AG20443 (cell line): ENCODE results near the gene SLCO2A1.

Experiments used
- DNase-seq: peaks from one replicate; pipeline ENCODE4 v3.0.0; 2012; ENCODE audit warnings: low spot score, mixed read lengths

The SLCO2A1 gene

GRCh38 chr3:133899311-133899710 lies 130.4 kb downstream of the SLCO2A1 start:
- DNase-seq, result no peak

GRCh38 chr3:133897547-133897946 lies 132.2 kb downstream of the SLCO2A1 start:
- DNase-seq, result no peak

- peak; percentile 42 for DNase-seq
These were observed 133.5 kb downstream of the SLCO2A1 start for GRCh38 chr3:133896002-133896761.

GRCh38 chr3:133895208-133896001 lies 134.3 kb downstream of the SLCO2A1 start, which contains the start of gene RAB6B:
TSS of gene RAB6B (minus strand) at chr3:133895882. CDS start at chr3:133895466, 416 bp downstream.
- peak; percentile 94 for DNase-seq

DNA sequence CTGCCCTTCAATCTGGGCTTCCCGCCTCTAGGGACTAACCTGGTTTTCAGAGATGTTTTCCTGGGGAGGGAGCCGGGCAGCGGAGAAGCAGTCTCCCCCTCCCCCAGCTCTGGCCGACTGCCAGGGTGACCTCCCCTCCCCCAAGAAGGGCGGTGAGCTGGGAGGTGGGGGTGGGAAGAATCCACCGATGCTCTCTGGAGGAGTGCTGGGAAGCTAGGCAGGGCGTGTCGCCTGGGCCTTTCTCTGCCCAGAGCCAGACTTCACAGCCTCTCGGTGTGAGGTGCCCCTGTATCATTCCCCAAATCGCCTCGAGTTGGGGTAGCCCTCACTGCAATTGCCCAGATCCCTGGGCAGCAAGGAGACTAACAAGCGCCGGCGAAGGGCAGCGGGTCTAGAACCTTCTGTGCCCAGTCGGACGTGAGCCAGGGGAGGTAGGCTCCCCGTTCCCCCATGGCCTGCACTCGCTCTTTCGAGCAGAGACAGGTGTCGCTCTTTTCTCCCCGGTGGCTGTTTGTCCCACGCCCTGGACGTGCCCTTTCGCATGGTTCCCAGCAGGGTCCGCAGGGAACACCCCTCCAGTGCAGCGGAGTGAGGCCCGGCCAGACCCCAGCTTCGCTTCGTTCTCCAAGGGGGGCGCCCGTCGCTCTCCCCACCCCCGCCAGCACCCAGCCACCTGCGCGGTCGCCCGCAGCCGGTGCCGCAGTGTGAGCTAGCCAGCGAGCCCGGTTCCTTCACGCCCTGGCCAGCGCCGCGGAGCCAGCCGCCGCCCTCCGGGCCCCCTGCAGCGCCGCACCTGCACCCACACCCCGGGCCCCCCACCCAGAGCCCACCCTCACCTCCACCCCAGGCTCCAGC lies 135.1 kb downstream of the SLCO2A1 start:
- DNase-seq, result no peak

DNA sequence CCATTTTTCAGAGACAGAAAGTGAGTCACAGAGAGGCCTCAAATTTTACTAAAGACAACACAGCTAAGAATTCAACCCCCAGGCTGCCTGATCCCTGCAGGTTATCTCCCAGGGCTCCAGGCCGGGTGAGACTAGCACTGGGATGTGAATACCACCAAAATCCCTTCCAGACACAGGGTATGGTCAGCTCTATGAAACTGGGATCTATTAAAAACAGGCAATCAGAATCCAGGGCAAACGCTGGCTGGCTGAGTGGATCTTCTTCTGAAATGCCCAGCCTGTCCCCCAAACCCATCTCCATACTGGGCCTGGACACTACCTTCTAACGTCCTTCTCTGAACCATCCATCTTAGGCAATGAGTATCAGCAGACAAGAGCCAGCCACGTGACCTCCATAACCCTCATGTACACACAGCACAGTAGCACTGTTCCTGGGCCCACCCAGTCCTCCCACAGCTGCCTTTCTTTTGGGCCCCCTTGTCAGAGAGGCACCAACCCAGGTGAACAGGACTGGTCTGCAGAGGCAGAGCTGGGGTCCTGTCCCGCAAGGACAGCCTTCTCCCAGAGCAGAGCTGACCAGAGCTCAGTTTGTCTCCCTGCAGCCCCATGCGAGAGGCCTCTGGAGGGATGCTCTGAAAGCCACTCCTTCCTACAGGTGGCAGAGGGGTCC lies 135.9 kb downstream of the SLCO2A1 start:
- no peak for DNase-seq

GRCh38 chr3:133892541-133893231 lies 137.0 kb downstream of the SLCO2A1 start:
- no peak for DNase-seq

- peak; percentile 6 for DNase-seq
These were observed 137.9 kb downstream of the SLCO2A1 start for GRCh38 chr3:133891662-133892378.

GRCh38 chr3:133890972-133891644 lies 138.6 kb downstream of the SLCO2A1 start:
- peak; percentile 2 for DNase-seq

DNA sequence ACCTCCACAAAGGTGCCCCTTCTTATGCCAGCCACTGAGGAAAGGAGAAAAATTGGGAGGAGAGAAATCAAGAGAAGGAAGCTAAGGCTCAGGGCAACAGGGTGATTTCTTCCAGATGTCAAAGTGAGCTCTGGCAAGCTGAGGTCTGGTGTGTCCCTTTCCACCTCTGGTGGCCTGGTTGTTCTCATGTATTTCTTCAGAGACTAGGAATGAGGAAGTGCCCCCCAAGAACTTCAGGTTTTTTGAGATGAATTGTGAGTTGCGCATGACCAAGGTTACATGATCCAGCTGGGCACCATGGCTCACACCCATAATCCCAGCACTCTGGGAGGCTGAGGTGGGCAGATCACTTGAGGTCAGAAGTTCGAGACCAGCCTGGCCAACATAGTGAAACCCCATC lies 139.7 kb downstream of the SLCO2A1 start:
- no peak for DNase-seq

GRCh38 chr3:133888726-133889340 lies 140.9 kb downstream of the SLCO2A1 start:
- DNase-seq, result peak; percentile 5

DNA sequence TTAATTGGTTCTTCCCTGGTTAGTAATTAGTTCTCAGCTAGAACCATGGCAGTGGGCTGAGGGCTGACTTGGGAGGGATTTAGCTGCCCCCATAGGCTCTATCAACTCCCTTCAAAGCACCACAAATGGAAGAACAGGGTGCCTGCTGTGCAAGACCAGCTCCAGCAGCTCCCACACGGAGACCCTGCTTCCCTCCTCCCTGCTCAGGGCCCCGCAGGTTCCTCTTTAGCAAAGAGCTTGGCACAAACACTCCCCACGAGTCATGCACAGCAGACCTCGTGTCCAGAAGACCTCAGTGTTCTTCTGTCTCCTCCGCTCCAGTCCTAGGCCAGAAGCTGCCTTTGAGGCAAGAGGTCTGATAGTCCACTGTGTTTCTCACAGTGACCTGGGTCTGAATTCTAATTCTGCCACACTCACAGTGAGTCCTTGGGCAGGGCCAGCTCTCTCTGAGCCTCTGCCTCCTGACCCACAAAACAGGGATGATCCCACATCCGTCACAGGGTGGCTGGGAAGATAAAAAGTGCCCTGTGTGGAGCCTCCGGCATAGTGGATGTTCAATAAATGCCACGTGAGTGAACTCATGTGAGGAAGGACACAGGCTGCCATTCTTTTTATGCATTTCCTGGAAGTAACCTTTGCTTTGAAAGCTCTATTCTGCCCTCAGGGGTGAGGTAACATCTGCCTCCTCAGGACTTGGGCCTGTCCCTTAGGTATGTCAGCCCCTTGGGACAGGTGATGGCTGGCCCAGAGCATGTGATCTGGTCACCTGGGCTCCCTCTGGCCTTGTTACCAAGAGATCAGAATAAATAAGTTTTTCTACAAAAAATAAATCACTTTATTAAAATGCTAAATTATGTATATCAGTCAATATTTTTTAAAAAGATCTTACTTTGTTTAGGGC lies 141.7 kb downstream of the SLCO2A1 start:
- peak; percentile 13 for DNase-seq

DNA sequence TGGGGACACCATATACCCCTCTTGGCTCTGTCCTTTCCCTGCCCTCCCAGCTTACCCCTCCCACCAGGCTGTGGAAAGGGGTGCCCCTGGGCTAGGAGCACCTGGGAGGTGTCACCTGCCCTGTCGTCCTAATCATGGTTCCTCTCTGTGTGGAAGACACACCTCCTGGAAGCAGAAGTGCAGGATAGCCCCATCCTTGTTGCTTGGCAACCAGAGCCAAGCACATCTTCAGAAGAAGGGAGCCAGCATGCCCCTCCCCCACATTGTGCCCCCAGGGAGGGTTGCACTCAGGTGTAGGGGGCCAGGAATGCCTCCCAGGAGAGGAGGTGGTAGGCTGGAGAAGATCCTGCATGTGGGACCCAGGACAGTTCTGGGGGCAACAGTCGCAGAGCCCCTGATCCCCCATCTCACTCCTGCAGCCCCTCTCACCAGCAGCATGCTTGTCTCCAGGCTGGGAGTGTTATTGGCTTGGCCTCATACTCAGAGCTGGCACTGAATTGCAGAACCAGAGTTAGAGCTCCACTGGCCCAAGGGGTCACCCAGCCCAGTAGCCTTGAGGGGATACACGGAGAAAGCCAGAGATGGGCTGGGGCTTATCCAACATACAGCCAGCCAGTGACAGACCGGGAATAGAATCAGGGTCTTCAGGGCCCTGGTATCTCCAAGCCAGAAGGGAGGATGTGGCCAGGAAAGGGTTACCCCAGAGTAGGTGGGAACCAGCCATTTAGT lies 142.5 kb downstream of the SLCO2A1 start:
- peak; percentile 5 for DNase-seq

- peak; percentile 5 for DNase-seq
These were observed 143.5 kb downstream of the SLCO2A1 start for GRCh38 chr3:133886031-133886722.

GRCh38 chr3:133884887-133885711 lies 144.6 kb downstream of the SLCO2A1 start:
- DNase-seq, result peak; percentile 6
